DND-41 (cell line): ENCODE measurements around the gene USE1.

Experiments used
- EZH2 ChIP-seq: IDR thresholded peaks from 3 replicates; pipeline ENCODE4 v1.6.1; 2012; ENCODE audit warnings: borderline replicate concordance, low read depth, mild to moderate bottlenecking, moderate library complexity, low read length, inconsistent platforms; ENCODE audit not compliant: severe bottlenecking
- TF ChIP-seq, protein P1 (sequence below): IDR thresholded peaks from 2 replicates; pipeline ENCODE4 v1.5.1; 2012; ENCODE audit warnings: borderline replicate concordance, low read length, moderate library complexity, mild to moderate bottlenecking; ENCODE audit not compliant: poor library complexity, severe bottlenecking; ENCODE audit errors: extremely low read depth

DNA sequence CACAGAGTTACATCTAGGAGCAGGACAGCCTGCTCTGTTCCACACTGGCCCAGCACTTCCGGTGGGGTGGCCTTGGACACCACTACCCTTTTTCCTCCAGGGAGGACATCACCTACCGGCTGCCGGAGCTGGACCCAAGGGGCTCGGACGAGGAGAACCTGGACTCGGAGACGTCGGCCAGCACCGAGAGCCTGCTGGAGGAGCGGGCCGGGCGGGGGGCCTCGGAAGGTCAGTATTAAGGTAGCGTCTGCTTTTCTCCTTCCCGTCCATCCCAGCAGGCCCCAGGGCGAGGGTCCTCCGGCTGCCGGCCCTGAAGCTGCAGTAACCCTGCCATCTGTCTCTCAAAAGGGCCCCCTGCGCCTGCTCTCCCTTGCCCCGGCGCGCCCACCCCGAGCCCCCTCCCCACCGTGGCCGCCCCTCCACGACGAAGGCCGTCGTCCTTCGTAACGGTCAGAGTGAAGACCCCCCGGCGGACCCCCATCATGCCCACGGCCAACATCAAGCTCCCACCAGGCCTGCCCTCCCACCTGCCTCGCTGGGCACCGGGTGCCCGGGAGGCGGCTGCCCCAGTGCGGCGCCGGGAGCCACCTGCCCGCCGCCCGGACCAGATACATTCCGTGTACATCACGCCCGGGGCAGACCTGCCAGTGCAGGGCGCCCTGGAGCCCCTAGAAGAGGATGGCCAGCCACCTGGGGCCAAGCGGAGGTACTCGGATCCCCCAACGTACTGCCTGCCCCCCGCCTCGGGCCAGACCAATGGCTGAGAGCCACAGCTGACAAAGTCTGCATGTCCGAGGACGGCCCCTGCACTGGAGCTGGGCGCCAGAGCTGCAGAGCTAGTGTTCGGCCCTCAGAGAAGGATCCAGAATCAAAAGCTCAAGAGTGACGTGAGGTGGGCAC is 3.4 kb upstream of the USE1 start:
- TF ChIP-seq, protein P1, sequence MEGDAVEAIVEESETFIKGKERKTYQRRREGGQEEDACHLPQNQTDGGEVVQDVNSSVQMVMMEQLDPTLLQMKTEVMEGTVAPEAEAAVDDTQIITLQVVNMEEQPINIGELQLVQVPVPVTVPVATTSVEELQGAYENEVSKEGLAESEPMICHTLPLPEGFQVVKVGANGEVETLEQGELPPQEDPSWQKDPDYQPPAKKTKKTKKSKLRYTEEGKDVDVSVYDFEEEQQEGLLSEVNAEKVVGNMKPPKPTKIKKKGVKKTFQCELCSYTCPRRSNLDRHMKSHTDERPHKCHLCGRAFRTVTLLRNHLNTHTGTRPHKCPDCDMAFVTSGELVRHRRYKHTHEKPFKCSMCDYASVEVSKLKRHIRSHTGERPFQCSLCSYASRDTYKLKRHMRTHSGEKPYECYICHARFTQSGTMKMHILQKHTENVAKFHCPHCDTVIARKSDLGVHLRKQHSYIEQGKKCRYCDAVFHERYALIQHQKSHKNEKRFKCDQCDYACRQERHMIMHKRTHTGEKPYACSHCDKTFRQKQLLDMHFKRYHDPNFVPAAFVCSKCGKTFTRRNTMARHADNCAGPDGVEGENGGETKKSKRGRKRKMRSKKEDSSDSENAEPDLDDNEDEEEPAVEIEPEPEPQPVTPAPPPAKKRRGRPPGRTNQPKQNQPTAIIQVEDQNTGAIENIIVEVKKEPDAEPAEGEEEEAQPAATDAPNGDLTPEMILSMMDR = no peak
- no peak for TF ChIP-seq EZH2
